Tongue (tissue), 2 donors: Measurements from ENCODE around the gene CATSPERZ. TPM values are rescaled to one million over a fixed set of nuclear protein-coding genes. Genes with fewer than 3 reads are reported as not detected.

Experiments
- DNase-seq: peaks from one replicate; pipeline ENCODE4 v3.0.0-alpha.2; 2015
- total RNA-seq: library from RNA; depleted of rRNA; stranded (reverse); fragments of >200 nt; gene quantifications from one replicate; pipeline ENCODE4 v1.2.3, GENCODE V29; 2014

The CATSPERZ gene
- total RNA-seq, 1 donor from 2014 or later = not detected

DNA sequence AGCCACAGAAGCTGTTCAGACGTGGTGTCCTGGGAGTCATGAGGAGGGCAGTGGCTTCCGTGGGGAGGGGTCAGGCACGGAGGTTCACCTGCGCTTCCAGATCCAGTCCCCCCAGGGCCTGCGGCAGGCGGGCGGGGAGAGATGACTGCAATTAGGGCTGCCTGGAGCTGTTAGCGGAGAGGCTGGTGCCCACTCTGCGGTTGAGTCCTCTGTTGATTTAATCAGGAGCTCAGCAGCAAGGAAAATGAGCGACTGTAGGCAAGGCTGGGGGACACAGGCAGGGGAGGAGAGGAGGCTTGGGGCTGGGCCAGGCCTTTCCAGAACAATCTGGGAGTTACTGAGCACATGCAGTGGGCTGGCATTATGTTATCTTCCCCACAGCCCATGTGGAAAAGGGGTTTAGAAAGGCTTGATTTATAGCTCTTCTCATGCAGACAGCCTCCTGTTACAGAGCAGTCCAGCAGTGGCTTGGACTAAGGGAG is 35.7 kb upstream of the CATSPERZ start:
- DNase-seq = no peak

DNA sequence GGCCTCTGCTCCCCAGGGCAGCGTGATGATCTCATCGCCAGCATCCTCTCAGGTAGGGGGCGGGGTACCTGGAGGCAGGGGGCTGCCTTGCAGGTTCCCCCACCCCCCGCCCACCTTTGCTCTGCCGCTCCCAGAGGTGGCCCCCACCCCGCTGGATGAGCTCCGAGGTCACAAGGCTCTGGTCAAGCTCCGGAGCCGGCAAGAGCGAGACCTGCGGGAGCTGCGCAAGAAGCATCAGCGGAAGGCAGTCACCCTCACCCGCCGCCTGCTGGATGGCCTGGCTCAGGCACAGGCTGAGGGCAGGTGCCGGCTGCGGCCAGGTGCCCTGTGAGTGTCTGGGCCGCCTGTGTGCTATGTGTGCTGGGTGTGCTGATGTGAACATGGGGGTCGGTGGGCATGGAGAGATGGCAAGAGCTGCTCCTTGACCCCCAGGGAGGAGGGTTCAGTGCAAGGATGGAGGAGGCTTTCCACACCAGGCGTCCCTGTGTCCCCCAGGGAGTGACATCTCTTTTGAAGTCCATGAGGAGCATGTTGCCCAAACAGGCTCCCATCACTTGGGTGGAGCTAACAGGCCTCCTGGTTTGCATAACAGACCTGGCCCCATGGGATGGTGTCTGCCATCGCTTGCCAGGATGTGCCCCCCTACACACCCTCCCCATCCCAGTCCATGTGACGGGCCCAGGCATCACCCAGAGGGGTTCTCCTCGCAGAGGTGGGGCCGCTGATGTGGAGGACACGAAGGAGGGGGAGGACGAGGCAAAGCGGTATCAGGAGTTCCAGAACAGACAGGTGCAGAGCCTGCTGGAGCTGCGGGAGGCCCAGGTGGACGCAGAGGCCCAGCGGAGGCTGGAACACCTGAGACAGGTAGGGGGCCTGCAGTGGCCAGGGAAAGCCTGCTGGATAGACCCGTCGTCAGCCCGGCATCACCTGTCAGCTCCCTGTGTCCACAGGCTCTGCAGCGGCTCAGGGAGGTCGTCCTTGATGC is 34.7 kb upstream of the CATSPERZ start:
- no peak for DNase-seq

DNA sequence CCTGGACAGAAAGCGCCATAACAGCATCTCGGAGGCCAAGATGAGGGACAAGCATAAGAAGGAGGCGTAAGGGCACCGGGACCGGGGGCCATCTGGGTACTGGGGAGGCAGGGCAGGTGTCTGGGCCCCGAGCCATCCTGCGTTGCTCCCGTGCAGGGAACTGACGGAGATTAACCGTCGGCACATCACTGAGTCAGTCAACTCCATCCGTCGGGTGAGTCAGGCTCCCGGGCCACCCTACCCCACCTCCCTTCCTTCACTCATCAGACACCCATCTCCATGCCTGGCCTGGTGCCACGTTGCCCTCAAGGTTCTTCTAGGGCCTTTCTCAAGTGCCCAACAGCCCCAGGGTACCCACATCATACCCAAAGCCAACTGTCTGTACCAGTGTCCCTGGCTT is 33.8 kb upstream of the CATSPERZ start:
- no peak for DNase-seq

DNA sequence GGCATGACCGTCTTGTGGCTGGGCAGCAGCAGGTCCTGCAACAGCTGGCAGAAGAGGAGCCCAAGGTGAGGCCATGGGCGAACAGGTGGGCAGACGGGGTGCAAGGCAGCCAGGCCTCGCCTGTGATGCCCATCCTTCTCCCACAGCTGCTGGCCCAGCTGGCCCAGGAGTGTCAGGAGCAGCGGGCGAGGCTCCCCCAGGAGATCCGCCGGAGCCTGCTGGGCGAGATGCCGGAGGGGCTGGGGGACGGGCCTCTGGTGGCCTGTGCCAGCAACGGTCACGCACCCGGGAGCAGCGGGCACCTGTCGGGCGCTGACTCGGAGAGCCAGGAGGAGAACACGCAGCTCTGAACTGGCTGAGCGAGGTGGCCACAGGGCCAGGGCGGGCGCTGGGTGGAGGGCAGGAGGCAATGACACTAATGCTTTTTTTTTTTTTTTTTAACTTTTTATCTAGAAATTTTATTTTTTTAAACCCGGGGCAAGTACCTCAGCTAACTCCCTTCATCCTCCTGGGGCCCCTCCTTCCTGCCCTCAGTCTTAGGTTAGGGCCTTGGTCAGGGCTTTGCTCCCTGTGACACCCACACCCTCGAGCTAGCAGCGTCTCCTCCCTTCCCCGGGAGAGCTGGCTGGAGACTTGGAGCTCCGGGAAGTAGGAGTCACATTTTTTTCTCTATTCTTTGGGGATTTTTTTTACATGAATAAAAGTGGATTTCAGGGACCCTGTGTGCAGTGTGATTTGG is 32.8 kb upstream of the CATSPERZ start:
- DNase-seq = no peak

DNA sequence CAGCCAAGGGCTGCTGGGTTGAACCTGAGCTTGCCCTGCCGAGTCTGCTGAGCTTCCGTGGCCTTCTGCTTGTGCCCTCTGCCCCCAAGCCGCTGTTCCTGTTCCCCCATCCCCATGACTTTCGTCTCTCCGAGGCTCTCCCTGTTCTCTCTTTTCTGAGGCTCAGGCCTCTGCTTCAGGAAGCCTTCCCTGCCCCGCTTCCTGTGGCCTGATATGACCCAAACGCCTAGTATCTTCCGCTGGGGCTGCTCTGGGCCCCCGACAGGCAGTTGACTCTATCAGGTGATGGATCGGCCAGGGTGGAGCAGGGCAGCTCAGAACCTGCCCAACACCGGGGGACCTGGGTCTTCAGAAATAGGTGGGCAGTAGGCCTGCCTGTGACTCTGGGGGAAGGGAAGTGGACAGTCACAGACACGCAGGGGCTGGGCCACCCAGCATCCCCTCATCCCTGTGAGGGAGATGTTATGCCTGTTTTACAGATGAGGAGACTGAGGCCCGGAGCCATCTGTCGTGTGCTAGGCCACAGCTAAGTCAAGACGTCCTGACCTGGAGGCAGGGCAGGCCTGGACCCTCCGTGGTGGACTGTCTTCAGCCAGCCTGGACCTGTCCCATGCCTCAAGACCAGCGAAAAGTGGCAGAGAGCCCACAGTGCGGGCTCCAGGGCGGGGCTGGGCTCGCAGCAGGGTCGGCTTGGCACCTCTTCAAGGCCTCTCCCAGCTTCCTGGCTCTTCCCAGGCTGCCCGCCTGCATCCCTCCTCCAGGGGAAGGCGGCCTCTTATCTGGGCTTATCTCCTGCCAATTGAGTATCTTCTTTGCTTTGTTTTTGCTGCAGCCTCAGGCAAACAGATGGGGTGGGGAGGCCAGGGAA is 31.9 kb upstream of the CATSPERZ start:
- DNase-seq = peak; percentile 62

DNA sequence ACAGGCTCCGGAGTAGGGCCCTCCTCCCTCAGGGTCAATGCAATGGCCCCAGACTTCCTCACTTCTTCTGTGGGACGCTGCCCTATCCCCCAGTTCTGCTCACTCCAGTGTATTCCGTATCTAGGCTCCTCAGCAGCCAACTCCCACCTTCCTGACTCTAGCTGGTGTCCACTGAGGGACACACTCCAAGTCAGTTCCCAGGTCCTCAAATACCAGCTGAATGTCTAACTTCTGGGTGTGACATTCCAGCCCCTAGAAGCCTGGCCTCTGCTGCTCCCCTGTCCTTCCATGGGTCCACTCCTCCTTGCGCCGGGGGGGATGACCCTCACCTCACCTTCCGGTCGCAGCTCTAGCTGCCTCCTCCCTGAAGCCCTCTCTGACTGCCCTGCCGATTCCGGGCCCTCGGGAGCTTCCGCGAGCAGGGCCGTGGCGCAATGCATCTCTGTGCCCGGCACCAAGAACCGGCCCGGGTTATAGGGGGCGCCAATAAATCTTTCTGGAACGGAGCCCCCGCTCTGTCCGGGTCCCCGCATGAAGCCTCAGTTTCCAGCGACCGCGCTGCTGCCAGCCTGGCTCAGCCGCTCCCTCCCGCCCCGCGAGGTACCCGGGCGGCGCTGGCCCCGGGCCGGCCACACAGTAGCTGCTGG is 31.1 kb upstream of the CATSPERZ start:
- no peak for DNase-seq

DNA sequence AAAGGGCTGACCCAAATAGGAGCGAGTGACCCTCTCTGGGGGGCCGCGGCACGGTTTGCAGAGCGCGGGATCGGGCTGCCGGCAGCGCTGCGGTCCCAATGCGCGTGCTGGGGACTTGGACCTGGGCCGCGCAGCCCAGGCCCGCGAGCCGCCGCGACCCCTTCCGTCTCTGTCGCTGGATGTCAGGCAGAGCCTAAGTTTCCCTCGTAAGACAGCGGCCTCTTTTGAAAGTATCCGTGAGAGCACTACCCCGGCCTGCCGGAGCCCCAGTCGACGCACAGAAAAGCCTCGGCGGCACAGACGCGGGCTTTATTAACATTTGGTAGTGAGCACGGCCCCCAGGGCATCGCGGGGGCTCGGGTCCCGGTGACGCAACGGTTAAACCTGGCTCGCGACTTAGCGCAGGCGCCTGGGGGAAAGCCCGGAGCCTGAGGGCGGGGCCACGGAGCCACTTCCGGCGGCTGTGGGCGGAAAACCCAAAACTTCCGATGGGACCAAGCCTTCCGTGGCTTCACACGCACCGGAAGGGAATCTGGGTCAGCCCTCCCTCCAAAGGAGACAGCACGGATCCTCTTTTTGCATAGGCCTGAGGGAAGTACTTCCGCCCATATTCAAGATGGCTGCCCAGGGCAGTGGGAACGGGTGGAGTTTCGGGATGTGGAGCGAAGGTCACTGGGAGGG is 30.5 kb upstream of the CATSPERZ start:
- peak; percentile 100 for DNase-seq

DNA sequence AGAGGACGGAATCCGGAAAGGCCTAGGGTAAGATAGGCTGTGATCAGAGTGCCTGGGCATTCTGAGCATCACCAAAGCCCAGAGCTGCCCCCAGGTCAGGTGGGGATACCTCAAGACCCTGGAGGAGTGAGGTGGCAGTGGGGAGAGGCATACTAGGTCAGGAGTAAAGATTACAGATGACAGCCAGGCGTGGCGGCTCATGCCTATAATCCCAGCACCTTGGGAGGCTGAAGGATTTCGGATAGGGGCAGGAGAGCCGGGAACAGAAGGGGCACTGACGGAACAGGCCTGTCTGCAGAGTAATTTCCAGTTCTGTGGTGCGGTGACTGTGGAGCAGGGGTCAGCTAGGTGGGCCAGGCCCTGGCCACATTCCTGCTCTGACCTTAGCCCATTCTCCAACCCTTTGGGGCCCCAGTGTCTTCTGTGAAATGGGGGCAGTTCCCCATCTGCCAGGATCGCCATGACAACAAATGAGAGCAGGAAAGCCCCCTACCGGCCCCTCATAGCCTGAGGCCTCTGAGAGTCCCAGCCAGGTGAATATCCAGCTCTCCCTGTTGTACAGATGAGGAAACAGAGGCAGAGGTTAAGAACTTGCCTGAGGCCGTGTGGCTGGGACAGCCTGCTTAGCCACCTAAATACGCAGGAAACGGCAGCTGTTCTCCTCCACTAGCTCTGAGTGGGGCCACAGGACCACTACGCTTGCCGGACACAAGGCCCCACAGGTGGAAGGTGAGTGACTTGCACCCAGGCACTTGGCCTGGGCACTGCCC is 24.9 kb upstream of the CATSPERZ start:
- DNase-seq = no peak

DNA sequence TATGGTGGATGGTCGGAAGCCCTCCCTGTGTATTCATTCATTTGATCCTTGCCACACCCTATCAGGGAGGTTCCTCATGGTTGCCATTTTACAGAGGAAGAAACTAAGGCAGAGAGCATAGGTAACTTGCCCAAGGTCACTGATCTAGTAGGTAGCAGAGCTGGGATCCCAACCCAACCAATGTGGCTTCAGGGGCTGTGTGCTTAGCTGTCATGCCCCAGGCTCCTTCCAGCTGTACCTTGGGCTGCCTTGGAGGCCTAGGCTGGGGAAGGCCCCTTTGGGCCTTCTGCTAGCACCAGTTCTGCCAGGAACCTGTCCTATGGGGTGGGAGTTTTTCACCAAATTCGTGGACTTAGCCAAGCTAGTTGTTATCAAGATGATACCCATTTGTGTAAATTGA is 24.3 kb upstream of the CATSPERZ start:
- DNase-seq = no peak

DNA sequence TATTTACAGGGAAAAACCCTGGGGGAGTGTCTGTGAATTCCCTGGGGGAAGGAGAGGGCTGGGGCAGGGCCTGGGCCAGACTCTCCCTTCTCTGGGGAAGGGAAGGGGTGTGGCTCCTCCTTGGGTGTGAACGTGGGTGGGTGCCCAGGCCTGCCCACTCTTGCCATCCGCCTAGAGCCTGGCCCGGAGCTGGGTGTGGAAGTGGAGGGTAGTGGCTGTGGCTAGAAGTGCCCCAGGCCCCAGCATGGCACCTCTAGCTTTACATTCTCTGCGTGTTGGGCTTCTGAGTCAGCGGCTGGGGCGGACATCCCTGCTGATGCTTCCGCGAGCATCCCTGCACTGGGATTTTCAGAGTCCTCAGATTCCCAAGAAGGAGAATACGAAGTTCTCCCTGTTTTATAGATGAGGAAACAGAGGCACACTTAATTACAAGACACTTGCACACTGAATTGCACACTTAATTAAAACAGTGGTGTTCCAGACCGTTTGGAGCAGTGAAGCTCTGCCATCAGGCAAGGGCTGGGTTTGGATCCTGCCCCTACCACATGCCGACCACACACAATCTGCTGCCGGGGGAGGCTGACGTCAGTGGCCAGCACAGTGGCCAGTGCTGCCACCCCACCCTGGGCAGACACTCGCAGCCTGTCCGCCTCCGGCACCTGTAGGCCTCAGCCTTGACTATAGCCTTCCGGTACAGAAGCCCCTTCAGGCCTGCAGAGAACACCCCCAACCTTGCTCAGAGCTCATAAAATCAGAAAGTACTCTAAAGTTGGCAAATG is 23.3 kb upstream of the CATSPERZ start:
- DNase-seq = no peak

DNA sequence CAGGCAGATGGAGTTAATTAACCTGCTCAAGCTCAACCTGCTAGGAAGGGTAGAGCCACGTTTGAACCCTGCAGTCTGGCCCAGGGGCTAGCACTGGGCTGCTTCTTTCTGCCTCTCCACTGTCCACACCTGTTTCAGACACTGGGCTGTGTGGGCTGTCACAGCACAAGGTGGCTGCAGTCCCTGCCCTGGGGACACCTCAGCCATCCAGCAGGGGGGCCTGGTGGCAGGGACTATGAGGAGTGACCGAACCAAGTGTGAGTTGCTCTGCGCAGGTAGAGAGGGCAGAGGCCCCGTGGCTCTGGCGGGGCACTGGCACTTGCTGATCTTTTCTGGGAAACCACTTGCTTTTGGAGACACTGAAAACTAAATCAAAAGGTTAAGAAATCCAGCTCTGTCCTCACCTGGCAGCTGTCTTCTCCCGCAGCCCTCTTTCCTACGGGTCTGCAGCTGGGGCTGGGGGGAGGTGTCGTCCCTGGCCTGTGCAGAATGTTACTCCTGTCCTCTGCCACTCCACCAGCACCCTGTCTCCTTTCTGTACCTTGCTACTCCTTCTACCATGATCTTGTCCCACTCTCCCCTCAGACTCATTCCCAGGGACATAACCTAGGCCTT is 21.5 kb upstream of the CATSPERZ start:
- no peak for DNase-seq

DNA sequence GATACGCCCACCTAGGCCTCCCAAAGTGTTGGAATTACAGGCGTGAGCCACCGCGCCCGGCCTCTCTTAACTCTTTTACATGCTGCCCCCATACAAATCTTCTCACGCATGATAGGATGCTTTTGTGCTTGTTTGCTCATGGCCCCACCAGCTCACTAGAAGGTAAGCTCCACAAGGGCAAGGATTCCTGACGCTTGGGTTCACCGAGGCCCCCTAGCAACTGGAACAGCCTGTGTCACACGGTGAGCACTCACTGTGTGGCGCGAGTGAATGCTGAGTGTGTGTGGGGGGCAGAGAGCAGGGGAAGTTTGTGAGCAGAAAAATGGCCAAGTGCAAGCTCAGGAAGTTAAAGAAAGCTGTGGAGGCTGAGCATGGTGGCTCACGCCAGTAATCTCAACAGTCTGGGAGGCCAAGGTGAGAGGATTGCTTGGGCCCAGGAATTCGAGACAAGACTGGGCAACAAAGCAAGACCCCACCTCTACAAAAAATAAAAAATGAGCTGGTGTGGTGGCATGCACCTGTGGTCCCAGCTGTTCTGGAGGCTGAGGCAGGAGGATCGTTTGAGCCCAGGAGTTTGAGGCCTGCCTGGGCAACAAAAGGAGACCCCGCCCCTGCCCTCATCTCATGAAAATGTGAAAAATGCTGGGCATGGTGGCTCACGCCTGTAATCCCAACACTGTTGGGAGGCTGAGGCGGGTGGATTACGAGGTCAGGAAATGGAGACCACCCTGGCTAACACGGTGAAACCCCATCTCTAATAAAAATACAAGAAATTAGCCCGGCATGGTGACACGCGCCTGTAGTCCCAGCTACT is 18.0 kb upstream of the CATSPERZ start:
- no peak for DNase-seq

DNA sequence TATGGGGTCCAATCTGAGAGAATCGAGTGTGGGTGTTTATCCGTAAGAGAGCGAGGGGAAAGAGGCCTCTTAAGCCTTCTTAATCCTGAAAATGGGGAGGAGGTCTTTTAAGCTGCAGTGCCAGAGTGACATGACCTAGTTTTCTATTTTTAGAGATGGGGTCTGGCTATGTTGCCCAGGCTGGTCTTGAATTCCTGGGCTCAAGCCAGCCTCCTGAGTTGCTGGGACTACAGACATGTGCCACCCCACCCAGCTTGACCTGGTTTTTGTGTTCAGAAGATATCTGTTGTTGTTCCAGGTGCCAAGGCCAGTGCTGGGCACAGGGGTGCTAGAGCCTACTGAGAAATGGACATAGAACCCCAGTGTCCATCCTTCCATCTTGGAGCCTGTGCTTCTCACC is 17.1 kb upstream of the CATSPERZ start:
- DNase-seq = no peak

DNA sequence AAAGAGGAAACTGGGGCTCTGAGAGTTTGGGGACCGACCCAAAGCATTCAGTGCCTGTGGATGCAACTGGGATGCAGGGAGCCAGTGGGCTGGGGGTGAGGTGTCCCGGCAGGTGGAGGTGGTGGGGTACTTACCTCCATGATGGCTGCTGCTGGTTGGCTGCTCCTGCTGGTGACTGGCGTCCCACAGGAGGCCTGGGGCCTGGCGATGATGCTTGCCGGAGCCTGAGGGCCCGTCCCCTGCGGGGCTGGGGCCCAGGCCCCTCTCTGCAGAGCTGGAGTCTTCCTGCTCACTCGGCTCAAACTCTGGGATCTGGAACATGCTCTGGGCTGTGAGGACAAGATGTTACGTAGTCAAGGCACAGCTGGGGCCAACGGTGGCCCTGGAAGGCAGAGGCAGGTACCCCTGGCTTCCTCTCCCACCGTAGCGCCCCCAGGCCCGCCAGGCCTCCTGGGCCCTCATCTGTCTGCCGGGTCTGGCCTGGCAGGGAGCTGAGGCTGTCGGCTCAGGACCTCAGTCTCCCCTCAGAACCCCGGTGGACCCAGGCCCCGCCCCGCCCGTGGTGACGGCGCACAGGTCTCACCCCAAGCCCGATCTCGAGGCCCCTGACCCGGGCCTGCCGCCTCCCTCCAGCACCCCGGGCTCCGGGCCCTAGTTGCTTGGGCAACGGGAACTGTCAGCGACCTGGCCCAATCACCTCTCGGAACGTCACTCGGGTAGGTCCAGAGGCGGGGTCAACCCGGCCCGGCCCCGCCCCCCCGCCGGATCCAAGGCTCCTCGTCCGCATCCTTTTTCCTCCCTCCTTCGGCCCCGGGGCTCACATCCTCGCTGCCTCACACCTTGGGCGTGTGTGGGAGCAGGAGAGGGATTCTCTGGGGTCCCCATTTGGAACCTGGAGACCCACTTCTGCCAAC is 15.9 kb upstream of the CATSPERZ start, which contains the start of gene BAD:
TSS of gene BAD (minus strand) at position 618 of the 914 bp plus-strand sequence. CDS start at position 321, 297 bp downstream.
- DNase-seq = peak; percentile 97

DNA sequence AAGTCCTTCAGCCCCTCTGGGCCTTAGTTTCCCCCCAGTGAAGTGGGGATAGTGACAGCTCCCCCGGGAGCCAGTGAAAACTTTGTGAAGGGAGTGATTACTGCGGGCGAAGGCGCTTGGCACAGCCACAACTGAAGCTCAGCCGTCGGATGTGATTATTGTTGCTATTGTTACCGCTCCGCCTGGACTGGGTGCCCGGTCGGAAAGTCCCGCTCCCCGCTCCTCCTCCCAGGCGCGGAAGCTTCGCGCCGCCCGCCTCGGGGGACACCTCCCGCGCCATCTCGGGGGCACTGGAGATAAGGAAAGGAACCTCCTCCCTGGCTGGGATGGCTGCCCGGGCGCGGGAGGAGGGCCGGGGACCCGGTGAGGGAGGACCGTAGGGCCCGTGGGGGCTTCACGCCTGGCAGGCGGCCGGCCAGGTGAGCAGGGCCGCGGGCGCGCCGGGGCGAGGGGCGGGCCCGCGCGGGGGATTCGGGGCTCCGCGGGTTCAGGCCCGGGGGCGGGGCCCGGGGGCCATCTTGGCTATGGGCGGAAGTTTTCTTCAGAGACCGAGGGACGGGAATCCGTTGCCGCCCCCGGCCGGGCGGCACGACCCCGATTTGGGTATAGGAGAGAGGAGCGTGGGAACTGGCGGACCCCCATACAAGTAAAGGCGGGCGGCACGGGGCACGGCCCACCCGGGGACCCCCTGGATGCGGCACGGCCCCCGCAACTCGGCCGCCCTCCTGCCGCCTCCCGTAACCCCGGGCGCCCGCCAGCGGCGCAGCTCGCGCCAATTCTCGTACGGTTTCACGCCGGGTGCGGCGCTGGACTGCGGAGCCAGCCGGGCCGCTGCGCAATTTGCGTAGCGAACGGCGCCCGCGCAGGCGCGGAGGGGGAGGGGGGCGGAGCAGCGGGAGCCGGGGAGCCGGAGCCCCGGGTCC is 14.9 kb upstream of the CATSPERZ start, which contains the start of gene GPR137:
TSS of gene GPR137 (plus strand) at position 887 of the 923 bp plus-strand sequence. CDS start 677 bp downstream, outside the sequence.
- peak; percentile 92 for DNase-seq
